Activated naive CD4-positive, alpha-beta T cell treated with anti-CD3 and anti-CD28 coated beads for 36 hours (primary cell): Measurements from ENCODE around the gene AATK. TPM values are rescaled to one million over a fixed set of nuclear protein-coding genes. Genes with fewer than 3 reads are reported as not detected.

Experiments
- CTCF ChIA-PET: fragments of 350-600 bp; sonication (Branson Sonifier 250); formaldehyde crosslinking; loops from one replicate; lab custom pipeline; 2021; ENCODE audit warnings: antibody characterized with exemption; lab: Charles Lee
- DNase-seq: peaks from one replicate; pipeline ENCODE4 v3.0.0-alpha.2; 2020
- H3K27ac Mint-ChIP-seq: one replicate; pipeline ENCODE4 v1.8.0; 2021; ENCODE audit warnings: mild to moderate bottlenecking, mixed read lengths
- H3K27me3 Mint-ChIP-seq: one replicate; pipeline ENCODE4 v1.8.0; 2021; ENCODE audit warnings: low read depth, mixed read lengths
- H3K36me3 Mint-ChIP-seq: one replicate; pipeline ENCODE4 v1.8.0; 2021; ENCODE audit warnings: low read depth, mixed read lengths
- H3K4me1 Mint-ChIP-seq: one replicate; pipeline ENCODE4 v1.8.0; 2021; ENCODE audit warnings: low read depth, mixed read lengths
- H3K4me3 Mint-ChIP-seq: one replicate; pipeline ENCODE4 v1.8.0; 2021; ENCODE audit warnings: mild to moderate bottlenecking, moderate library complexity, mixed read lengths
- H3K9me3 Mint-ChIP-seq: one replicate; pipeline ENCODE4 v1.8.0; 2021; ENCODE audit warnings: mixed read lengths
- intact Hi-C: fragments of 100-400 bp; cut with micrococcal nuclease; formaldehyde crosslinking; loops from one replicate; pipeline ENCODE4 v1.15.1; 2023
- total RNA-seq, 2 experiments: library from RNA; stranded (reverse); gene quantifications; one replicate each; pipeline ENCODE4 v1.2.3, GENCODE V29; 2021

The AATK gene
- total RNA-seq, 2 experiments from 2014 or later, result 0.32 TPM; not detected in 1

DNA sequence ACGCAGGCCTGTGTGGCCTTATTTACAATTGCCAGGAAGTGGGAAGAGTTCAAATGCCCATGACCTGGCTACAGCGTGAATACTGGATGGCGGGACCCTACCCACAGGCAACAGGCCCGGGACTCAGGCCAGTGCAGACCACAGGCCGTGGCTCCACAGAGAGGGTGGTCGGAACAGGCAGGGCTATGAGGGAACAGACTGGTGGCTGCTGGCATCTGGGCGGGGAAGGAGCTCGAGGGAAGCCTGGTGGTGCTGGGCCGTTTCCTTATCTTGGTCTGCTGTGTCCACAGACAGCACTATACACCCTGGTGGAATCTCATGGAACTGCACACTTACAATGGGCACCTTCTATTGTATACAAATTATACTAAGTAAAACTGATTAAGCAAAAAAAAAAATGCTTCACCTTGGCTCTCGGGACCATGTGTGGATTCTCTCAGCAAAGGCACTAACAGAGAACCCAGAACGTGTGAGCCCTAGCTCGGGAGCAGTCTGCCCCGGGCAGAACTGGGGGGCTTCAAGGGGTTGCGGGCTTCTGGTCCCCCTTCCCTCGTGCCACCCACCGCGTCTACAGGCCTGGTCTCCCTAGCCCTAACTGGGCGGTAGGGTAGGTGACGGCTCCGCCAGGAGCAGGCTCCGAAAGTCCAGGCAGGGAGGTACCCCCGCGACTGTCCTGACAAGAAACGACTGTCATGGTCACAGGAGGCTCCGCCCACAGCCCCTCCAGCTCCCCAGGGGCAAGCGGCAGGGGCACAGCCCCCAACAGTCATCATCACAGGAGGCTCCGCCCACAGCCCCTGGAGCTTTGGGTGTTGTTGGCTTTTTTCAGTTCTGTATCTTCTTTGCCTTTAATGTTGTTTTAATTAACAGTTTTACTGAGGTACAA lies 34.9 kb upstream of the AATK start:
- CTCF ChIA-PET, result interaction anchor here (0.5 to 0.6 kb wide), 2 partner anchors 168 to 296 kb away, joined by 3 to 4 read pairs; no protein-coding TSS in a partner anchor
- Mint-ChIP-seq H3K4me3 (no peak overlapping the region), H3K27ac (no peak overlapping the region), H3K27me3 (no peaks in the 10 kb centered on the region), H3K9me3 (no peaks in the 10 kb centered on the region), H3K36me3 (no peaks in the 10 kb centered on the region), H3K4me1 (no peaks in the 10 kb centered on the region)
- DNase-seq, result peak; percentile 36
- intact Hi-C loops, result no loop called here

DNA sequence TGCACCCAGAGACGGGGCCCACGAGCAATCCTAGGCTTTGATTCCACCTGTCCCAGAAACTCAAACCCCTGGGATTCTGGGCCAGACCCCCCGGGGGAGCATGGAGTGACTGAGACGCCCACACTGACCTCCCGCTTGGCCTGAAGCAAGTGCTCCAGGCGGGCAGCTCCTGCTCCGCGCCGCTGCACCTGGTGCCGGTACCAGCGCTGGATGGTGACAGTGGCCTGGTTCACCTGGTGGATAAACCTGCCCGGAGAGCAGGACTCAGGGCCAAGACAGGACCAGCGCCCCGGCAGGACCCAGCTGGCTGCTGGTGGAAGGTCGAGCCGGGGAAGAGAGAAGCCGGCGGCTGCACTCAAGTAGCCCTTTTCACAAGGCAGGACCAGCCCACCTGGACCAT lies 34.2 kb upstream of the AATK start:
- DNase-seq, result no peak
- no peaks in the 10 kb centered on the region for H3K27me3 Mint-ChIP-seq
- CTCF ChIA-PET, result interaction anchor here (0.6 kb wide), 1 partner anchor 169 kb away, joined by 4 read pairs; no protein-coding TSS in a partner anchor

DNA sequence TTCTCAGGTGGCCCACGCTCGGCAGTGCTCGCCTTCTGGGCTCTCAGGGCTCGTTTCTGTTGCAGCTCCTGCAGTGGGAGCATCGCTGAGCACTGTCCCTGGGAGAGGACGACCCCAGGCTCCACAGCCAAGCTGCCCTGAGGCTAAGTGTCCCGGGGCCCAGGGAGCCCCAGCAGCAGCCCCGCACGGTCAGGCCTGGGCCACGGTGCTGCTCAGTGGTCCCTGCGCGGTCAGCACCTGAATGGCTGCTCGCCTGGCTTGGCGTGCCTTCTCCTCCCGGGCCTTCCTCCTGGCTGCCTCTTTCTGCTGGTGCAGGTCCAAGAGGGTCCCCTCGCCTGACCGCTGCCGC lies 33.4 kb upstream of the AATK start:
- H3K9me3 Mint-ChIP-seq, result no peaks in the 10 kb centered on the region
- intact Hi-C loops, result no loop called here
- H3K4me3 Mint-ChIP-seq, result no peak overlapping the region
- H3K36me3 Mint-ChIP-seq, result no peaks in the 10 kb centered on the region
- no peak overlapping the region for H3K27ac Mint-ChIP-seq
- CTCF ChIA-PET, result no interaction called here
- no peaks in the 10 kb centered on the region for H3K27me3 Mint-ChIP-seq
- H3K4me1 Mint-ChIP-seq, result no peaks in the 10 kb centered on the region
- no peak for DNase-seq

More for the DNA sequence above, 34.2 kb upstream of the AATK start:
- Mint-ChIP-seq H3K9me3 (no peaks in the 10 kb centered on the region), H3K4me3 (no peak overlapping the region), H3K4me1 (no peaks in the 10 kb centered on the region), H3K36me3 (no peaks in the 10 kb centered on the region), H3K27ac (no peak overlapping the region)
- intact Hi-C loops, result no loop called here

DNA sequence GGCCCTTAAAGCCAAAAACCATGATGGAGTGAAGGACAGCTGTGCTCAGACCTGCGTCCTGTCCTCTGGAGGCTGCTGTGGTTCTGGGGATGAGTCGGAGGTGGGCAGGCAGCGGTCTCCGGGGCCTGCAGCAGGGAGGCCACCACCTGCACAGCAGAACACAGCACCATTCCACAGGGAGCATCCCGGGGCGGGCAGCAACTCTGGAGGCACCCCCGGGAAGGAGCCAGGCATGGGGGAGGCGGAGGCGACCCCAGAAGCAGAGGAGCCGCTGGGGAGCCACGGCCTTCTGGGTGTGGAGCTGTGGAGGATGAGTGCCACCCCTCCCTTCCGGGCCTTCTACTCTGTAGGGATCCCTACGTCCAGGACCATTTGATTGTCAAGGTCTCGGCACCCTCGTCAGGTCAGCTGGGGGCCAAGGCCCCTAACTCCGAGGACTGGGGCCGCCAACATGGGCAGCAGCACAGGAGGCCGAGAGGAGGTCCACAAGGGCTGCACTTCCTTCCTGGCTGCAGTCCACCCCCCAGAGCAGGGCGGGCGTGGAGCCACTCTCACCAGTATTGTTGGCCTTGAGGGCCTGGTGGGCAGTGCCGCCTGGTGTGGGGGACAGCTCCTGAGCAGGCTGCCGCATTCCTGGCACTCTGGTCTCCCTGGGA lies 32.9 kb upstream of the AATK start:
- Mint-ChIP-seq H3K4me1 (no peaks in the 10 kb centered on the region), H3K27ac (no peak overlapping the region), H3K4me3 (no peak overlapping the region), H3K9me3 (no peaks in the 10 kb centered on the region), H3K36me3 (no peaks in the 10 kb centered on the region), H3K27me3 (no peaks in the 10 kb centered on the region)
- CTCF ChIA-PET, result no interaction called here
- intact Hi-C loops, result no loop called here
- no peak for DNase-seq

DNA sequence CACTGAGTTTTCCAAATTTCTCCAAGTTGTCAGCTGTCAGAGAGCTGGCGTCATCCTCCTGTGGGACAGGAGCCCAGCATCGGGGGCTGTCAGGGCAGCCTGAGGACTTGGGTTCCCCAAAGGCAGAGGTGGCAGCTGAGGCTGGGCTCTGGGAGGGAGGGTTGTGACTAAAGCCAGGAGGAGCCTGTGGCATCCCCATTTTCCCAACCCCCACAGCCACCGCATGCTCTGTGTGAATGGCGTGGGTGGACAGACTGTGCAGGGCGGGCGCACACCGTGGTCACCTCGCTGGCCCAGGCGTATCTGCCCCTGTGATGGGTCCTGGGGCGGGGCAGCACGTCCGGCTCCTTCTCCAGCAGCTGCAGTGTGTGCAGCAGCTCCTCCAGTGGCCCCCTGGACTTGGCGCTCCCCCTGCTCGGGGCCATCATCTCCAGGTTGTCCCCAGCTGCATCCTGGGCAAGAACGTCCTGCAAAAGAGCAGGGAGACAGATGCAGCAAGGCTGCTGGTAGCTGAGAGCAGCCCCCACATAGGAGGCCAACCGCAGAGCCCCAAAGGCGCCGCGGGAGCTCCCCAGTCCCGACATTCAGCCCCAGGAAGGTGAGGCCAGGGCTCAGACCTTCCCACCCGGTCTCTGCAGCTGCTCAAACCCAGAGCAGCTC lies 31.9 kb upstream of the AATK start:
- Mint-ChIP-seq H3K9me3 (no peaks in the 10 kb centered on the region), H3K36me3 (no peaks in the 10 kb centered on the region), H3K27me3 (no peaks in the 10 kb centered on the region), H3K4me3 (no peak overlapping the region), H3K4me1 (no peaks in the 10 kb centered on the region), H3K27ac (no peak overlapping the region)
- intact Hi-C loops, result no loop called here
- CTCF ChIA-PET, result no interaction called here
- DNase-seq, result no peak

DNA sequence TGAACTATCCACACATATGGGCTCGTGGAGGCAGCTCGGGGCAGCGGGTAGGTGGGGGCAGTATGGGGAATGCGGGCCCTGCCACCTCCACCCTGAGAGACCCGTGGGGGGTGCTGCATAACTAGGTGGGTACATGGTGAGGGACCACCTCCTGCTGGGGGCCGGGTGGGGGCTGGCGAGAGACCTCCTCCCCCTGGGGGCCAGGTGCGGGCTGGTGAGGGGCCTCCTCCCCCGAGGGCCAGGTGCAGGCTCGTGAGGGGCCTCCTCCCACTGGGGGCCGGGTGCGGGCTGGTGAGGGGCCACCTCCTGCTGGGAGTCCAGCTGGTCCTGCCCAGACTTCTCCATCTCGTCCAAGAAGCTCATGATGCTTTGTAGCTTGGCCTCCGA lies 31.4 kb upstream of the AATK start:
- CTCF ChIA-PET, result no interaction called here
- H3K4me3 Mint-ChIP-seq, result no peak overlapping the region

DNA sequence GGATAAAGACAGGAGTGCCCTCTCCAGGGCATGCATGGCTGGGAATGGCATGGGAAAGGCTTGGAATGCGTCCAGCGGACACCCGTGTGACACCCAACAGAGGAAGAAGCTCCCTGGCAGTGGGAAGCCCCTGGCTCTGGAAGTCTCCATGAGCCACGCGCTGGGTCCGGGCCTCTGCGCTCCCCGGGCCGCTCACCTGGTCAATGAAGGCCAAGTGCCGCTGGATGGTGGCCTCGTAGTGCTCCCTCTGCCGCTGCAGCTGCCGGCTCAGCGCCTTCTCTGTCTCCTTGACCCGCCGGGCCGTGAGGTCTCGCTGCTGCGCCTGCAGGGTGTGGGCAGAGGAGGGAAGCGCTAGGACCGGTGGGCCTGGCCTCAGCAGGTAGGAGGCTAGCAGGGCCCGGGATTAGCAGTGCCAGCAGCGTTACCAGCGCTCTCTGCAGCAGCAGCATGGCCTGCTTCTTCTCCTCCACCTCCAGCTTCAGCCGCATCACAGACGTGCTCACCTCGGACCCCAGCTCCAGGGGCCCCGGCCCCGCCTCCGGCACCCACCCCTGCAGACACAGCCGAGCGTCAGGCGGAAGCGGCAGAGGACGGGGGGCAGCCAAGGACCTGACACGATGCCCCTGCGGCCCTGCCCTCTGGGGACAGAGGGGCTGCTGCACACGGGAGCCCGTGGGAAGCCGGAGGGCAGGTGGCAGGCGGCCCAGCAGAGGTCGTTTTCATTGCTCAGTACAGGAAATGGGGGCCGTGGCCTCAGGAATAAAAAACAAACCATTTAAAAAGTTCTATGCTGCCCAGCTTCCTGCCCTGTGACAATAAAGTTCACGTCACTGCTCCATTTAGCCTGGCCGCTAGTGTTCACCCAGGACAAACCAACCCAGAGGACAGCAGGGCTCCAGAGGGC lies 30.7 kb upstream of the AATK start:
- Mint-ChIP-seq H3K27me3 (no peaks in the 10 kb centered on the region), H3K9me3 (no peaks in the 10 kb centered on the region), H3K4me1 (no peaks in the 10 kb centered on the region), H3K36me3 (no peaks in the 10 kb centered on the region), H3K27ac (no peak overlapping the region), H3K4me3 (no peak overlapping the region)
- CTCF ChIA-PET, result no interaction called here
- intact Hi-C loops, result no loop called here
- DNase-seq, result no peak

More for the DNA sequence above, 31.4 kb upstream of the AATK start:
- no peaks in the 10 kb centered on the region for H3K27me3 Mint-ChIP-seq
- no peak for DNase-seq
- no peaks in the 10 kb centered on the region for H3K36me3 Mint-ChIP-seq
- no peaks in the 10 kb centered on the region for H3K9me3 Mint-ChIP-seq
- no peaks in the 10 kb centered on the region for H3K4me1 Mint-ChIP-seq
- no peak overlapping the region for H3K27ac Mint-ChIP-seq
- intact Hi-C loops, result no loop called here

DNA sequence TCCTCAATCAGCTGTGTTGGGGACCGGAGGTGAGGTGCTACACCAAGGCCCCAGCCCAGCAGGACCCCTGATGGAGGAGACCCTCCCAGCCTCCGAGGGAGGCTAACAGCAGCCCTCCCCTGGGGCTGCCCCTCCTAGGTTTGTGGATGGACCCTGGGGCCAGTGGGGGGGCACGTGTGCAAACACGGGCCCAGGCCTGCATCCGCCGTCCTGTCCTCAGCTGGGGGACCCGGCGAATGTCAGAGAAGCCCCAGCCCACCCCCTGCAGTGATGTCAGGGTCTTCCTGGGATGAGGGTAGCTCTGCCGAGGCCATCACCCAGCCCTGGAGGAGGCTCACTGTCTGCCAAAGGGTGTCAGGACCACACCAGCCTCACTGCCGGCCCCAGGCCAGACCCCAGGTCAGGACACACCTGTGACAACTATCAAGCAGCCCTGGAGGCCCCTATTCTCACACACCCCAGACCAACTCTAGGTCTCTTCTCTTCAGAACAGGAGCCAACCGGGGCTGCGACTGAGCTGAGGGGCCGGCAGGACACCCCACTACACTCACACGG lies 30.0 kb upstream of the AATK start:
- no peak overlapping the region for H3K4me3 Mint-ChIP-seq
- intact Hi-C loops, result no loop called here
- H3K36me3 Mint-ChIP-seq, result no peaks in the 10 kb centered on the region
- CTCF ChIA-PET, result no interaction called here
- H3K4me1 Mint-ChIP-seq, result no peaks in the 10 kb centered on the region
- H3K27me3 Mint-ChIP-seq, result no peaks in the 10 kb centered on the region
- no peak for DNase-seq
- H3K27ac Mint-ChIP-seq, result no peak overlapping the region
- H3K9me3 Mint-ChIP-seq, result no peaks in the 10 kb centered on the region

DNA sequence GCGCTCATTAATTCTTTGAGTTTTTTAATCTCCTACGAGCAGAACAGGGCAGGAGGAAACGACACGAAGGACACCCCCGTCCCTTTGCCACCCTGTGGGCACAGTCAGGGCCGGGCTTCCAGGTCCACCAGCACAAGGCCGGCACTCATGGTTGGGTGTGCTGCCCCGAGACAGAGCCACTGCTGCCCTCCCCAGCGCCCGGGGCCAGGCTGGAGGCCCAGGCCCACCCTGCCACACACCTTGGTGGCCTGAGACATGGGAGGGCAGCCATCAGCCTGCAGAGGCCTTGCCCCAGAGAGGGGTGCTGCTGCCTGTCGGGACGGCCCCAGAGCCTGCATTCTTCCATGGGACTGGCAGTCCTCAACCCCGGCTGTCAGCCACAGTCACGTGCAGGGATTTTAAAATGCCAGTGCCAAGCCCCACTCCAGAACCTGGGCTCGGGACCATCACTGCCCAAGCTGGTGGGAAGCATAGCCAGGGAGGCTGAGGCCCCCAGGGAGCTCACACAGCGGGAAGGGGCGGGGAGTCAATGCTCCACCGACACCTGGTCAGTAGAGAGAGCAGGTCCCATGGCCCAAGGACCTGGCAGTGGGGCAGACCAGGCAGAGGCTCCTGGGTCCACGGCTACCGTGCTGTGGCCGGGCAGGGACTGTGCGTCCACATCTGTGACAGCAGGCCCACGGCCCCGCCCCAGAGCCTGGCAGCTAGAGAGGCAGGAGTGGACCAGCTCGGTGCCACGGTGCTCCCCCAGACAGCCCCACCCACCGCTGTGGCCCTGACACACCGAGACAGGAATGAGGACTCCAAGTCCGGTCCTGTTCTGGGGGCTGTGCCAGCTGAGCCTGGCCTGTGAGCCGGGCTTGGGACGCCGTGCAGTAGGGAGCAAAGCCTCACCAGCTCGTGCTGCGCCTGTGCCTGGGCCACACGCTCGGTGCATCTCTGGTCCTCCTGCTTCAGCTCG lies 29.2 kb upstream of the AATK start:
- H3K9me3 Mint-ChIP-seq, result no peaks in the 10 kb centered on the region
- H3K4me3 Mint-ChIP-seq, result no peak overlapping the region
- H3K4me1 Mint-ChIP-seq, result no peaks in the 10 kb centered on the region
- no peaks in the 10 kb centered on the region for H3K36me3 Mint-ChIP-seq
- H3K27me3 Mint-ChIP-seq, result no peaks in the 10 kb centered on the region
- intact Hi-C loops, result no loop called here
- no peak for DNase-seq
- H3K27ac Mint-ChIP-seq, result no peak overlapping the region
- CTCF ChIA-PET, result no interaction called here

DNA sequence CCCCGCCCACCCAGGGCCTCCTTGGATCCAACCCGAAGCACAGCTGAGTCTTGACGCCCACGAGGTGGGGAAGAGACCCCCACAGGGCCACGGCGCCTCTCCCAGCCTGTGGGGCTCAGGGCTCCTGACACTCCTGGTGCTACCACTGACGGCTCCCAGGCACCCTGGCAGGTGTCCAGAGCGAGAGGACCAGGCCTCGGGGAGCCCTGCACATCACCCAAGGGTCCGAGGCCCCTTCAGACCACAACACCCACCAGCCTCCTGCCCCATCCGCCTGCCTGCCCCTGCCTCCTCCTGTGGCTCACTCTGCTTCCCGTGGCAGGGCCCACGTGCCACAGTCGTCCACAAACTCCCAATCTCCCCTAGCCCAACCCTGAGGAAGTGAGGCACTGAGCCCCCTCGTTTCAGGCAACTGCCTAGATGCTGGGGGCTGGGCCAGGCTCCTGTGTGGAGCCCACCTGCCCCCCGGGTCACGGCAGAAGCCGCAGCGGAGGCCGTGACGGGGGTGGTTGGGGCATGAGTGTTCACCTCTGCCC lies 28.3 kb upstream of the AATK start:
- H3K27me3 Mint-ChIP-seq, result no peaks in the 10 kb centered on the region
- intact Hi-C loops, result no loop called here
- H3K4me3 Mint-ChIP-seq, result no peak overlapping the region
- no peak overlapping the region for H3K27ac Mint-ChIP-seq
- CTCF ChIA-PET, result no interaction called here
- no peaks in the 10 kb centered on the region for H3K36me3 Mint-ChIP-seq
- no peak for DNase-seq
- H3K4me1 Mint-ChIP-seq, result no peaks in the 10 kb centered on the region
- no peaks in the 10 kb centered on the region for H3K9me3 Mint-ChIP-seq
